ENCODE data around the gene RNPS1. TPM values are rescaled to one million over a fixed set of nuclear protein-coding genes. Genes with fewer than 3 reads are reported as not detected.

RNPS1 gene
- total RNA-seq, 1 donor from 2014 or later, result 390 TPM

GRCh38 chr16:2276368-2277195 lies 8.7 kb upstream of the RNPS1 start:
- Mint-ChIP-seq H3K27me3 (ENCODE audit: low read depth) (no peaks in the 10 kb centered on the region), H3K9me3 (no peaks in the 10 kb centered on the region), H3K4me1 (no peaks in the 10 kb centered on the region), H3K4me3 (no peak overlapping the region), H3K27ac (ENCODE audit: unreplicated experiment) (no peak overlapping the region), H3K36me3 (ENCODE audit: low read depth) (no peaks in the 10 kb centered on the region)
- TF ChIP-seq, protein P1, sequence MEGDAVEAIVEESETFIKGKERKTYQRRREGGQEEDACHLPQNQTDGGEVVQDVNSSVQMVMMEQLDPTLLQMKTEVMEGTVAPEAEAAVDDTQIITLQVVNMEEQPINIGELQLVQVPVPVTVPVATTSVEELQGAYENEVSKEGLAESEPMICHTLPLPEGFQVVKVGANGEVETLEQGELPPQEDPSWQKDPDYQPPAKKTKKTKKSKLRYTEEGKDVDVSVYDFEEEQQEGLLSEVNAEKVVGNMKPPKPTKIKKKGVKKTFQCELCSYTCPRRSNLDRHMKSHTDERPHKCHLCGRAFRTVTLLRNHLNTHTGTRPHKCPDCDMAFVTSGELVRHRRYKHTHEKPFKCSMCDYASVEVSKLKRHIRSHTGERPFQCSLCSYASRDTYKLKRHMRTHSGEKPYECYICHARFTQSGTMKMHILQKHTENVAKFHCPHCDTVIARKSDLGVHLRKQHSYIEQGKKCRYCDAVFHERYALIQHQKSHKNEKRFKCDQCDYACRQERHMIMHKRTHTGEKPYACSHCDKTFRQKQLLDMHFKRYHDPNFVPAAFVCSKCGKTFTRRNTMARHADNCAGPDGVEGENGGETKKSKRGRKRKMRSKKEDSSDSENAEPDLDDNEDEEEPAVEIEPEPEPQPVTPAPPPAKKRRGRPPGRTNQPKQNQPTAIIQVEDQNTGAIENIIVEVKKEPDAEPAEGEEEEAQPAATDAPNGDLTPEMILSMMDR (conservative IDR thresholded peaks at IDR 0.05), result no peak
- DNase-seq (ENCODE audit: low read depth, low spot score), result no peak

DNA sequence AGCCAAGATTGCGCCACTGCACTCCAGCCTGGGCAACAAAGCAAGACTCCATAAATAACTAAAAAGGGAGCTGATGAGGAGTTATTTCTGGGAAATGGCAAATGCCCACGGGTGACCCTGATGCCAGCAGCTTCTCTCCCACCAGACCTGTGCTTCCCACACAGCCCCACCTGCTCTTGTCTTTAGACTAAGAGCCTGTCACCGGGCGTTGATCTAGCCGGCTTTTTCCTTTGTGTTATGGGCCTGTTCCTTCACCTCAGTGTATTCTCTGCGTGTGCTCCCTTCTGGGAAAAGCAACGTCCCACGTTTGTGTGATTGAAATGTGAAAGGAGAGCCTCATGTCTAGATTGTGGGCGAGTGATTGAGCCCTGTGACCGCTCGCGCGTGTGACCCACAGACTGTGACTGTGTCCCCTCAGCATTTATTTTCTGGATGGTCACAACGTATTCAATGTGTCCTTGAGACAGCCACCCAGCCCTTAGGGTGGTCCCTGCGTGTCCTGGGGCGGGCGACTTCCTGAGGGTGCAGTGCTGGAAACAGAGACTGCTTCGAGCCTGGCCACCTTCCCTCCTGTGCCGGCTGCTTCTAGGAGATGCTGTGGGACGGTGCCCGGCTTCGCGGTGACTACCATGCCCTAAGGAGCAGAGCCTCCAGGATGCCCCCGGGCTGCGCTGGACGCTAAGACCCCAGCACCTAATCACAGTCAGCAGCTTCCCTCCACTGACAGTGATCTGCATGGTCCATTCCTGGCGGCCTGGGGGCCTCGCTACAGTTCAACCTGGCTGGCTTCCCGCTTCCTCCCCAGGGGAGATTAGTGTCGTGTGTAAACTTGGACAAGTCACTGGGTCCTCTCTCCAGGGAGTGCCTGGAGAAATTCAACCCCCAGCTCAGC lies 7.8 kb upstream of the RNPS1 start:
- no peak for DNase-seq (ENCODE audit: low read depth, low spot score)
- H3K4me3 Mint-ChIP-seq, result peak overlapping the region; percentile 49
- H3K9me3 Mint-ChIP-seq, result no peaks in the 10 kb centered on the region
- H3K27ac Mint-ChIP-seq (ENCODE audit: unreplicated experiment), result no peak overlapping the region
- no peaks in the 10 kb centered on the region for H3K36me3 Mint-ChIP-seq (ENCODE audit: low read depth)
- H3K27me3 Mint-ChIP-seq (ENCODE audit: low read depth), result no peaks in the 10 kb centered on the region
- no peaks in the 10 kb centered on the region for H3K4me1 Mint-ChIP-seq
- TF ChIP-seq, protein P1 (conservative IDR thresholded peaks at IDR 0.05), result no peak

- H3K9me3 Mint-ChIP-seq, result no peaks in the 10 kb centered on the region
These were observed 6.0 kb upstream of the RNPS1 start for GRCh38 chr16:2273931-2274330.

DNA sequence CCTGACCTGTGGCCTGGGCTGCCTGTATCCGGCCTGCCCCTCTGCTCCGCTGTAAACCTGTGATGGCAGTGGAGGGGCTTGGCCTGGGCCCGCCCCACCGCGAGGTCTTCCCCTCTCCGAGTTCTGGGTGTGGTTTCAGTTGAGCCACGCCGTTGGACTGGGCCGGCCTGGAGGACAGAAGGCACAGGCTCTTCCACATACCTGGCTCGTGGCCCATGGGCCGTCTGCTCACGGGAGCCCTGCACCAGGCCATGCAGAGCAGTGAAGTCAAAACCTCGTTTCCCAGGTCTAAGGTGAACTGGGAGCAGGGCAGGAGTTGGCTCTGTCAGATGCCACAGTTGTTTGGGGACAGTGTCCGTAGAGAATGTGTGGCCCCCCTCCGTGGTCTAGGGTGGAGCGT lies 5.6 kb upstream of the RNPS1 start:
- Mint-ChIP-seq H3K27me3 (ENCODE audit: low read depth) (no peaks in the 10 kb centered on the region), H3K4me3 (peak overlapping the region; percentile 49), H3K27ac (ENCODE audit: unreplicated experiment) (no peak overlapping the region), H3K4me1 (peaks cover 8% of the 10 kb centered on the region), H3K9me3 (no peaks in the 10 kb centered on the region), H3K36me3 (ENCODE audit: low read depth) (no peaks in the 10 kb centered on the region)
- TF ChIP-seq, protein P1 (conservative IDR thresholded peaks at IDR 0.05), result no peak
- DNase-seq (ENCODE audit: low read depth, low spot score), result no peak

More at GRCh38 chr16:2273931-2274330, 6.0 kb upstream of the RNPS1 start:
- DNase-seq (ENCODE audit: low read depth, low spot score), result no peak
- H3K27ac Mint-ChIP-seq (ENCODE audit: unreplicated experiment), result no peak overlapping the region
- TF ChIP-seq, protein P1 (conservative IDR thresholded peaks at IDR 0.05), result no peak
- no peaks in the 10 kb centered on the region for H3K27me3 Mint-ChIP-seq (ENCODE audit: low read depth)
- no peak overlapping the region for H3K4me3 Mint-ChIP-seq
- H3K4me1 Mint-ChIP-seq, result peaks cover 8% of the 10 kb centered on the region
- no peaks in the 10 kb centered on the region for H3K36me3 Mint-ChIP-seq (ENCODE audit: low read depth)

GRCh38 chr16:2271848-2272461 lies 4.0 kb upstream of the RNPS1 start:
- Mint-ChIP-seq H3K9me3 (no peaks in the 10 kb centered on the region), H3K27ac (ENCODE audit: unreplicated experiment) (no peak overlapping the region), H3K4me3 (no peak overlapping the region), H3K27me3 (ENCODE audit: low read depth) (no peaks in the 10 kb centered on the region), H3K36me3 (ENCODE audit: low read depth) (no peaks in the 10 kb centered on the region), H3K4me1 (peaks cover 9% of the 10 kb centered on the region)
- TF ChIP-seq, protein P1 (conservative IDR thresholded peaks at IDR 0.05), result no peak
- DNase-seq (ENCODE audit: low read depth, low spot score), result no peak
